H9 (cell line): ENCODE data around the gene CACNA1G. TPM values are rescaled to one million over a fixed set of nuclear protein-coding genes. Genes with fewer than 3 reads are reported as not detected.

Experiments
- DNase-seq: peaks from one replicate; pipeline ENCODE4 v3.0.0-alpha.2; 2017
- H2AFZ ChIP-seq: one replicate; pipeline ENCODE4 v1.6.1; 2013; ENCODE audit warnings: mild to moderate bottlenecking, low read length, control low read depth, moderate library complexity
- H2AK5ac ChIP-seq: 2 replicates; pipeline ENCODE4 v1.6.1; 2013; ENCODE audit warnings: low read length, control low read depth, mixed read lengths; ENCODE audit not compliant: insufficient read length
- H2BK120ac ChIP-seq: one replicate; pipeline ENCODE4 v1.6.1; 2013; ENCODE audit warnings: low read depth, mild to moderate bottlenecking, low read length, control low read depth, inconsistent platforms; ENCODE audit not compliant: poor library complexity, severe bottlenecking
- H2BK12ac ChIP-seq: 2 replicates; pipeline ENCODE4 v1.6.1; 2013; ENCODE audit warnings: low read length, control low read depth, mixed read lengths, low read depth; ENCODE audit not compliant: insufficient read length
- H2BK15ac ChIP-seq: 2 replicates; pipeline ENCODE4 v1.6.1; 2013; ENCODE audit warnings: low read depth, low read length, control low read depth
- H2BK20ac ChIP-seq: one replicate; pipeline ENCODE4 v1.6.1; 2013; ENCODE audit warnings: low read depth, mild to moderate bottlenecking, low read length, control low read depth, inconsistent platforms; ENCODE audit not compliant: poor library complexity, severe bottlenecking
- H2BK5ac ChIP-seq: 2 replicates; pipeline ENCODE4 v1.6.1; 2013; ENCODE audit warnings: low read length, control low read depth, mixed read lengths; ENCODE audit not compliant: insufficient read length
- H3K14ac ChIP-seq: 2 replicates; pipeline ENCODE4 v1.6.1; 2013; ENCODE audit warnings: low read length, control low read depth; ENCODE audit not compliant: insufficient read depth
- H3K18ac ChIP-seq: 2 replicates; pipeline ENCODE4 v1.6.1; 2013; ENCODE audit warnings: low read depth, mild to moderate bottlenecking, mixed read lengths, low read length, control low read depth; ENCODE audit not compliant: insufficient read length
- H3K23ac ChIP-seq: 2 replicates; pipeline ENCODE4 v1.6.1; 2013; ENCODE audit warnings: low read length, control low read depth, mixed read lengths, low read depth; ENCODE audit not compliant: insufficient read length
- H3K23me2 ChIP-seq: 2 replicates; pipeline ENCODE4 v1.6.1; 2013; ENCODE audit warnings: low read depth, mild to moderate bottlenecking, mixed read lengths, low read length, control low read depth; ENCODE audit not compliant: insufficient read length, poor library complexity, severe bottlenecking
- H3K27ac ChIP-seq: 2 replicates; pipeline ENCODE4 v1.5.1; 2013; ENCODE audit warnings: low read length, control low read depth, mixed read lengths, low read depth; ENCODE audit not compliant: insufficient read length
- H3K27me3 ChIP-seq: 2 replicates; pipeline ENCODE4 v1.6.1; 2013; ENCODE audit warnings: low read length, control low read depth, inconsistent platforms; ENCODE audit not compliant: insufficient read depth
- H3K4ac ChIP-seq: 2 replicates; pipeline ENCODE4 v1.6.1; 2013; ENCODE audit warnings: low read depth, mild to moderate bottlenecking, control low read depth, inconsistent platforms, low read length, moderate library complexity
- H3K4me1 ChIP-seq: 2 replicates; pipeline ENCODE4 v1.6.1; 2013; ENCODE audit warnings: low read length, control low read depth, inconsistent platforms; ENCODE audit not compliant: insufficient read depth
- H3K4me2 ChIP-seq: 2 replicates; pipeline ENCODE4 v1.6.1; 2013; ENCODE audit warnings: low read length, control low read depth, mixed read lengths; ENCODE audit not compliant: insufficient read length, insufficient read depth
- H3K56ac ChIP-seq: 2 replicates; pipeline ENCODE4 v1.6.1; 2013; ENCODE audit warnings: low read depth, mild to moderate bottlenecking, mixed read lengths, low read length, control low read depth; ENCODE audit not compliant: insufficient read length
- H3K79me1 ChIP-seq: 2 replicates; pipeline ENCODE4 v1.6.1; 2013; ENCODE audit warnings: low read depth, mild to moderate bottlenecking, moderate library complexity, low read length, control low read depth, inconsistent platforms; ENCODE audit not compliant: insufficient read depth, poor library complexity, severe bottlenecking
- H3K79me2 ChIP-seq: 2 replicates; pipeline ENCODE4 v1.6.1; 2013; ENCODE audit warnings: low read length, control low read depth, inconsistent platforms; ENCODE audit not compliant: insufficient read depth
- H3K9ac ChIP-seq: 2 replicates; pipeline ENCODE4 v1.6.1; 2013; ENCODE audit warnings: low read length, control low read depth, mixed read lengths; ENCODE audit not compliant: insufficient read length; ENCODE audit errors: extremely low read depth
- H3K9me3 ChIP-seq: one replicate; pipeline ENCODE4 v1.6.1; 2013; ENCODE audit warnings: low read depth, low read length, inconsistent platforms; ENCODE audit not compliant: control insufficient read depth
- H3T11ph ChIP-seq: one replicate; pipeline ENCODE4 v1.6.1; 2013; ENCODE audit warnings: mild to moderate bottlenecking, low read length, control low read depth, inconsistent platforms
- H4K20me1 ChIP-seq: one replicate; pipeline ENCODE4 v1.6.1; 2013; ENCODE audit not compliant: control insufficient read depth, insufficient read length, insufficient read depth
- H4K5ac ChIP-seq: 2 replicates; pipeline ENCODE4 v1.6.1; 2013; ENCODE audit warnings: low read depth, mild to moderate bottlenecking, mixed read lengths, low read length, control low read depth; ENCODE audit not compliant: insufficient read length
- H4K8ac ChIP-seq: replicated peaks from 2 replicates; pipeline ENCODE4 v1.6.1; 2013; ENCODE audit warnings: low read length, control low read depth, mixed read lengths, low read depth; ENCODE audit not compliant: insufficient read length
- H4K91ac ChIP-seq: 2 replicates; pipeline ENCODE4 v1.6.1; 2013; ENCODE audit warnings: low read depth, mild to moderate bottlenecking, moderate library complexity, mixed read lengths, low read length, control low read depth; ENCODE audit not compliant: insufficient read length
- H3K27ac Mint-ChIP-seq, 3 experiments: 2 replicates in 2 of 3; 3 replicates in 1 of 3; pipeline ENCODE4 v1.8.0; 2020 to 2021; ENCODE audit warnings: mixed read lengths in 3 of 3, mild to moderate bottlenecking in 1 of 3, moderate library complexity in 1 of 3
- H3K27me3 Mint-ChIP-seq: 2 replicates; pipeline ENCODE4 v1.8.0; 2021; ENCODE audit warnings: low read depth, mild to moderate bottlenecking, moderate library complexity, mixed read lengths
- H3K36me3 Mint-ChIP-seq, 3 experiments: 2 replicates in 2 of 3; 3 replicates in 1 of 3; pipeline ENCODE4 v1.8.0; 2020 to 2021; ENCODE audit warnings: low read depth in 3 of 3, mixed read lengths in 3 of 3; ENCODE audit not compliant: insufficient read depth in 1 of 3
- H3K4me1 Mint-ChIP-seq, 2 experiments: 2 replicates each; pipeline ENCODE4 v1.8.0; 2020; ENCODE audit warnings: mixed read lengths in 2 of 2
- H3K4me3 Mint-ChIP-seq, 2 experiments: 2 replicates in 1 of 2; 3 replicates in 1 of 2; pipeline ENCODE4 v1.8.0; 2020 to 2021; ENCODE audit warnings: mild to moderate bottlenecking in 2 of 2, mixed read lengths in 2 of 2, moderate library complexity in 1 of 2
- H3K9me3 Mint-ChIP-seq, 2 experiments: 2 replicates in 1 of 2; 3 replicates in 1 of 2; pipeline ENCODE4 v1.8.0; 2020; ENCODE audit warnings: mild to moderate bottlenecking in 2 of 2, mixed read lengths in 2 of 2, moderate library complexity in 1 of 2
- WGBS: extraction: QIAGEN DNeasy Blood & Tissue Kit; methylation state at CpG from one replicate; pipeline ENCODE4 v1.1.7; 2013; ENCODE audit warnings: missing lambda C conversion rate, low lambda C conversion rate, mixed read lengths; ENCODE audit not compliant: insufficient read length; ENCODE audit errors: extremely low coverage; 5-methylcytosine and 5-hydroxymethylcytosine counted together
- total RNA-seq: library from RNA; stranded (reverse); gene quantifications from 2 replicates; pipeline ENCODE4 v1.2.1, GENCODE V29; 2021
- TF ChIP-seq, protein P1 (sequence below): fragments of 200-600 bp; sonication (generic); conservative IDR thresholded peaks from 3 replicates; pipeline ENCODE4 v1.8.0; 2021; ENCODE audit warnings: antibody characterized with exemption, mild to moderate bottlenecking

CACNA1G gene
- total RNA-seq, 1 experiment from 2014 or later: 1.5 TPM

DNA sequence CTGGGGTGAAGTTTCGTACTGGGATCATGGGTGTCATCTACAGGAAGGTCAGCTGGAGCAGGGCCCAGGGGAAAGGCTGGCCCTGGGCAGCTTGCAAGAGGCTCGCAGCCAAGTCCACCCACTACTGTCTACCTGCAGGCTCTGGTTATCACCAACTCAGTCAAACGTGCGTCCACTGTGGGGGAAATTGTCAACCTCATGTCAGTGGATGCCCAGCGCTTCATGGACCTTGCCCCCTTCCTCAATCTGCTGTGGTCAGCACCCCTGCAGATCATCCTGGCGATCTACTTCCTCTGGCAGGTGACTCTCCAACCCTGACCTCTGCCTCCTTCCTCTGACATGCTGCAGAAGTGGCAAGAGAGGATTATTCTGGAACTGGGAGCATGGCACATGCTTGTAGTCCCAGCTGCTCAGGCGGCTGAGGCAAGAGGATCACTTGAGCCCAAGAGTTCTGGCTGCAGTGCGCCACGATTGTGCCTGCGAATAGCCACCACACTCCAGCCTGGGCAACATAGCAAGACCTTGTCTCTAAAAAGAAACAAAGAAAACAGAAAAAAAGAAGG lies 103.4 kb downstream of the CACNA1G start:
- WGBS: no CpG with 5 or more reads among the region's 10 CpGs
- no peak overlapping the region for H3K14ac ChIP-seq
- no peak overlapping the region for H3K27ac ChIP-seq
- H2AFZ ChIP-seq: no peak overlapping the region
- no peak overlapping the region for H2BK5ac ChIP-seq
- Mint-ChIP-seq H3K36me3 (no peaks in the 10 kb centered on the region; a peak in 1 of 7 replicates), H3K9me3 (no peaks in the 10 kb centered on the region), H3K4me1 (peaks cover 40 to 44% of the 10 kb centered on the region in 2 experiments), H3K4me3 (no peak overlapping the region), H3K27ac (no peak overlapping the region; a peak in 1 of 7 replicates), H3K27me3 (peaks cover 9% of the 10 kb centered on the region)
- H3K4me1 ChIP-seq: peaks cover 6% of the 10 kb centered on the region; the same call in 1 of the 2 replicates
- H4K8ac ChIP-seq: no peak overlapping the region
- no peaks in the 10 kb centered on the region for H3K9me3 ChIP-seq
- no peak overlapping the region for H2AK5ac ChIP-seq
- no peaks in the 10 kb centered on the region for H4K20me1 ChIP-seq
- no peak overlapping the region for H2BK15ac ChIP-seq
- H3K4me2 ChIP-seq: no peak overlapping the region
- H3K9ac ChIP-seq: no peak overlapping the region
- H3K79me2 ChIP-seq: no peaks in the 10 kb centered on the region
- H3T11ph ChIP-seq: no peak overlapping the region
- TF ChIP-seq, protein P1, sequence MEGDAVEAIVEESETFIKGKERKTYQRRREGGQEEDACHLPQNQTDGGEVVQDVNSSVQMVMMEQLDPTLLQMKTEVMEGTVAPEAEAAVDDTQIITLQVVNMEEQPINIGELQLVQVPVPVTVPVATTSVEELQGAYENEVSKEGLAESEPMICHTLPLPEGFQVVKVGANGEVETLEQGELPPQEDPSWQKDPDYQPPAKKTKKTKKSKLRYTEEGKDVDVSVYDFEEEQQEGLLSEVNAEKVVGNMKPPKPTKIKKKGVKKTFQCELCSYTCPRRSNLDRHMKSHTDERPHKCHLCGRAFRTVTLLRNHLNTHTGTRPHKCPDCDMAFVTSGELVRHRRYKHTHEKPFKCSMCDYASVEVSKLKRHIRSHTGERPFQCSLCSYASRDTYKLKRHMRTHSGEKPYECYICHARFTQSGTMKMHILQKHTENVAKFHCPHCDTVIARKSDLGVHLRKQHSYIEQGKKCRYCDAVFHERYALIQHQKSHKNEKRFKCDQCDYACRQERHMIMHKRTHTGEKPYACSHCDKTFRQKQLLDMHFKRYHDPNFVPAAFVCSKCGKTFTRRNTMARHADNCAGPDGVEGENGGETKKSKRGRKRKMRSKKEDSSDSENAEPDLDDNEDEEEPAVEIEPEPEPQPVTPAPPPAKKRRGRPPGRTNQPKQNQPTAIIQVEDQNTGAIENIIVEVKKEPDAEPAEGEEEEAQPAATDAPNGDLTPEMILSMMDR: no peak
- H2BK20ac ChIP-seq: no peak overlapping the region
- no peak overlapping the region for H3K18ac ChIP-seq
- H3K56ac ChIP-seq: no peak overlapping the region
- no peak overlapping the region for H3K4ac ChIP-seq
- no peak overlapping the region for H4K5ac ChIP-seq
- H3K23me2 ChIP-seq: no peaks in the 10 kb centered on the region
- H3K23ac ChIP-seq: no peak overlapping the region
- DNase-seq: no peak
- no peak overlapping the region for H2BK12ac ChIP-seq
- no peaks in the 10 kb centered on the region for H3K27me3 ChIP-seq
- no peaks in the 10 kb centered on the region for H3K79me1 ChIP-seq
- H4K91ac ChIP-seq: no peak overlapping the region
- no peak overlapping the region for H2BK120ac ChIP-seq
